GM18520 (cell line): ENCODE data around the gene CNOT1.

Source experiments
- ATAC-seq: cut with Tn5 transposase; IDR thresholded peaks from one replicate; pipeline ENCODE4 v1.9.1; 2021; ENCODE audit not compliant: unreplicated experiment

CNOT1 gene

DNA sequence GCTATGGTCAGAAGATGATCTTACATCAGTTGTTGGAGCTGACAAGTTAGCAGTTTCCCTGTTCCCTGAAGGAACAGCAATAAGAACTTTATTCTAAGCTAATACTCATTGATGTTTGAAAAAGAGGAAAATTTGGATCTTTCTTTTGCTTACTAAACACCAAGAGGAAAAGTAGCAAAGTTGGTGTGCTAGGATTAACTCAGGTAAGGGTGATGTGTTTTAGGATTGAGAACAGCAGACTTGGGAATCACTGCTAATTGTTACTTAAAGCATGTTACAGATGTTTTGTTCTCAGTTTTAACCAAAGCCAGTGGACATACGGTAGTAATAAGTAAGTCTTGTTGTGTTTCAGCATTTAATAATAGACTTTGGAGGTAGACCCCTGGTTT, 110.7 kb downstream of the CNOT1 start:
- no peak for ATAC-seq

GRCh38 chr16:58518083-58518979, 111.3 kb downstream of the CNOT1 start:
- no peak for ATAC-seq

- no peak for ATAC-seq
Observed at GRCh38 chr16:58516768-58517107, 112.9 kb downstream of the CNOT1 start.

DNA sequence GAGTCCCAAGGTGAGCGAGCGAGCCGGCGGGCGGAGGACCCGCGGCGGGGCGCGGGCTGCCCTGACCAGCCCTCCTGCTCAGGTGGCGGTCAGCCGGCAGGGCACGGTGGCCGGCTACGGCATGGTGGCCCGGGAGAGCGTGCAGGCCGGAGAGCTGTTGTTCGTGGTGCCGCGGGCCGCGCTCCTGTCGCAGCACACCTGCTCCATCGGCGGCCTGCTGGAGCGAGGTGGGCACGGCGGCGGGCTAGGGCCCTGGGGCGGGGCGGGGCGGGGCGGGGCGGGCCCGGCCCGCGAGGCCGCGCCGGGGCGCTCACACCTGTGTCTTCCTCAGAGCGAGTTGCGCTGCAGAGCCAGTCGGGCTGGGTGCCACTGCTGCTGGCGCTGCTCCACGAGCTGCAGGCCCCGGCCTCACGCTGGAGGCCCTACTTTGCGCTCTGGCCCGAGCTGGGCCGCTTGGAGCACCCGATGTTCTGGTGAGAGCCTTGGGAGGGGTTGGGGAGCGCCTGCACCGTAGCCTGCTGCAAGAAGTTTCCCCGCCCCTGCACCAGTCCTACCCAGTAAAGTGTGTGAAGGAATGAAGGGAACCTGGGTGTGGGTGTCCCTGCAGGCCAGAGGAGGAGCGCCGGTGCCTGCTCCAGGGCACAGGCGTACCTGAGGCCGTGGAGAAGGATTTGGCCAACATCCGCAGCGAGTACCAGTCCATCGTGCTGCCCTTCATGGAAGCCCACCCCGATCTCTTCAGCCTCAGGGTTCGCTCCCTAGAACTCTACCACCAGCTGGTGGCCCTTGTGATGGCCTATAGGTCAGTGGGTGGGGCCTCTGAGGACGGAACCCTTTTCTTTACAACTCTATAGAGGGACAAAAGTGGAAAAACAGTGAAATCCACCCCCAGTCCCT, 113.5 kb downstream of the CNOT1 start:
- ATAC-seq, result peak; percentile 26

- ATAC-seq, result peak; percentile 50
Observed at GRCh38 chr16:58515125-58515870, 114.3 kb downstream of the CNOT1 start, which contains the start of gene SETD6. SETD6 (plus strand) TSS chr16:58515517; CDS start chr16:58515538, 21 bp downstream.

DNA sequence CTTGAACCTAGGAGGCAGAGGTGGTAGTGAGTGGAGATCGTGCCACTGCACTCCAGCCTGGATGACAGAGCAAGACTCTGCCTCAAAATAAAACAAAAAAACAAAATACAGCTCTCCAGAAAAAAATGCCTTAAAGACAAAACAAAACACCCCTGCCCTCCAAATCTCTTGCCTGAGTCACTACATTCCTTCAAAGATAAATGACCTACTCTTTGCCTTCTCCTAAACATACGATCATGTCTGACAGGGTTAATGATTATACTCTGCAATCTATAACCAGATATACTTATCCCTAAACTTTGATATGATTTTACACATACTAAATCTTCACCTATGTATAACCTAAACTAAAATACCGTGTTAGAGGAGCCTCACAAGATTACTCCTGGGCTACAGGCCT, 115.8 kb downstream of the CNOT1 start:
- no peak for ATAC-seq

- ATAC-seq, result no peak
Observed at GRCh38 chr16:58511933-58512815, 117.5 kb downstream of the CNOT1 start.

DNA sequence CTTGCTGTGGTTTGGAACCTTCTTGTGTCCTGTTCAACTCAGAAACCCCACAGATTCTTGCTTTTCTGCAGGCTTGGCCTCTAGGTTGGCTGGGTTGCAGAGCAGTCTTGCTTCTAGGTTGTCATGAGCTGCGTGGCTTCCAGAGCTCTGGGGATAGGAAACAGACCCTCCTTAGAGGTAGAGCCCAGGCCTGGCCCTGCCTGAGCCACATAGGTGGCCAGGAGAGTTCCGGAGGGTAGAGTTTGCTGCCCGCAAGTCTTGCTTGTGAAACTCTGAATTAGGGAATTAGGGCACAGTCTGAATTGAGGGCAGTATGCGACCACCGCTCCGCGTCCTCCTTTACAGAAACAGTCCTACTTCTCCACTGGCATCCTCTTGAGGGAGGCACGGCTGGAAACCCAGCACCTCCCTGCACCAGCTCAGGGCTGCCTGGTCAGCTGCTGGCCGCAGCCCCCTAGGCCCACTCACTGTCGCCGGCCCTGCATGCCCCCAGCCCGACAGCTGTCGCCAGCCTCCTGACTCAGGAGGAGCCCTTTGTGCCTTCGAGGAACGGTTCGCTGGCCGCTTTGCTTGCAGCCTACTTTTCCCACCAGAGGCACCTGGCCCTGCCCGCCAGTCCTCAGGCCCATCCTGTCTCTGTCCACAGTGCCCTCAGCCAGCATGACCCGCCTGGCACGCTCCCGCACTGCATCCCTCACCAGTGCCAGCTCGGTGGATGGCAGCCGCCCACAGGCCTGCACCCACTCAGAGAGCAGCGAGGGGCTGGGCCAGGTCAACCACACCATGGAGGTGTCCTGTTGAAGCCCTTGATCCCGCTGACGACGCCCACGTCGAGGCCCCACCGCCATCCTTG, 118.6 kb downstream of the CNOT1 start:
- no peak for ATAC-seq

DNA sequence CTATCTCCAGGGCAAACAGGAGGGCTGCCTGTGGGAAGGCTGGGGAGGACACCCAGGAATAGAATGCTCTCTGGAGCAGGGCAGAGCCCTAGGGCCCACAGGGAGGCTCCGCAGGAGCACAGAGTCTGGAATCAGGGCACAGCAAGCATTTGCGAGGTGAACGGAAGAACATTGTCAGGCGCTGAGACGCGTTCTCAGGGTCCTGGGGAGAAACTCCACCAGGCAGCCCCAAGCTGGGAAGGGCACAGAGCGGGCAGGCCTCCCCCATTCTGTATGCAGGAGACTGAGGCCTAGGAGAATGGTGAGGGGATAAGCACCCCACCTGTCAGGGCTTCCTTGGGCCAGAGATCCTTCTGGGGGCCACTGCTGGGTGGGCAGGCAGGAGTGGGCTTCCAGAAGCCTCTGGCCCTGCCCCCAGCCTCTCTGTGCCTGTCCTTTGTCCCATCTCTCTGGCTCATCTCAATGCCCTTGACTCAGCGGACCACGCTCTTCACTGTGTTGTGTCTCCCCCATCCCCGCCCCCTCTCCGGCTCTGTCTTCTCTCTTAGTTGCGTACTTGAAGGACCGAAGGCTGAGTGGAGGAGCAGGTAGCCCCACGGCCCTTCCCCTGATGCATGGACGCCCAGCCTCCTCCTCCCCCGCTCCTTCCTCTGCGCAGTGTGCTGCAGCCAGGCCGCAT, 119.4 kb downstream of the CNOT1 start:
- no peak for ATAC-seq

DNA sequence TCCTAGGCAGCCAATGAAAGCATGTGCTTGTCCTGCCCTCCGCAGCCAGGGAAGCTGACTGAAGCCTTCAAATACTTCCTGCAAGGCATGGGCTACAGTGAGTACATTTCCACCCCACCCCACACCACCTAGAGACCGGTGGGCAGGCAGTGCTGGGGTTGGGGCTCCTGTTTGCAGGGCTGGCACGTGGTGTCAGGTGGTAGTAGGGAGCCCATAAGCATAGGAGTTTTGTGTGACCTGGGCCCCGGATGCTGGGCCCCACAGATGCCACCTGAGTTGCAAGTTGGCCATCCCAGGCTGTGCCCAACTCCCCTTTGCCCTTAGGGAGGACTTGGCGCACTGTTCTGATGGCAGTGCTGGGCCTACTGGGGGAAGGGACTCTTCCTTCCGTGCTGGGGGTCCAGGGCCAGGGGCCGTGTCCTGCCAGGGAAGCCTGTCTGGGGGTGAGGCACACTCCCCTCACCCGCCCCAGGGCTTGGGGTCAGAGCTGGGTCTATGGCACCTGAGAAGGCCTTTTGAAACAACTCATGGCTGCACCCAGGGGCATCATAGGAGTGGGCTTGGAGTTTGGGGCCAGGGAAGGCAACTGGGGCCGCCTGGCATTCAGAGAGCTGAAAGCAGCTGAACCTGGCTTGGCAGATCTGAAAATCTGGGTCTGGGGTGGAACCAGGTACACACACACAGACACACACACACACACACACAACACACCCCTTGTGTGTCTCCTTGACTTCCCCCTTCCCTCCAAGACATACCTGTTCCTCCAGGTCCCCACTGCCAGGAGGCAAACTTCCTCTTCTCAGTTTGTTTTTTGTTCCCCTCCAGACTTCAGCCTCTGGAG, 120.2 kb downstream of the CNOT1 start:
- no peak for ATAC-seq

DNA sequence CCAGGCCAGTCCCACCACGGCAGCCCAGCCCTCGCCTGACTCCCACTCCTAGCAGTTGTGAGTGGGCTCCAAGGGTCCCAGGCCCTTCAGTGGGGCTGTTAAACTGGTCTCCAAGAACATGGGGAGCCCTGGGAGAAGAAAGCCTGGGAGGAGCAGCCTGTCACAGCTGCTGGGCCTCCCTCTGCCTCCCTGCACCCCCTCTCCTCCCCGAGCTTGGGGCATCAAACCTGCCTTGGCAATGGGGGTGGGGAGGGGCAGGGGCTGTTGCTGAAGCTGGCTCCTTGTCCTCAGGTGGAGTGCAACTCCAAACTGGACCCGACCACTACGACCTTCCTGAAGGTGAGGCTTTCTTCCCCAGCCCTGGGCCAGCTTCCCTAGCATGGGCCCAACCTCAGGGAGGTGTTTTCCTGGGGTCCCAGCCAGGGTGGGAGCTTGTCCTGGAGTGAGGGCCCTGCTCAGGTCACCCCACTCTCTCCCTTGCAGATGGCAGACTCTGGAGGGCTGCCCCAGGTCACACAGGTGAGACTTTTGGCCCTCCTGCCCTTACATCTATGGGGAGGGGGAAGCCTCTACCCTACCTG, 120.9 kb downstream of the CNOT1 start:
- ATAC-seq, result no peak

- no peak for ATAC-seq
Observed at GRCh38 chr16:58507963-58508670, 121.5 kb downstream of the CNOT1 start.

GRCh38 chr16:58507195-58507962, 122.2 kb downstream of the CNOT1 start:
- ATAC-seq, result no peak

- no peak for ATAC-seq
Observed at GRCh38 chr16:58506241-58507194, 123.1 kb downstream of the CNOT1 start.
